Esophagus squamous epithelium (tissue), 4 donors: Measurements from ENCODE around the gene FMNL1.

ENCODE experiments used
- POLR2A ChIP-seq, 4 donors: fragments of 450-650 bp; IDR thresholded peaks; one replicate each; pipeline ENCODE4 v1.6.1; 2017; ENCODE audit warnings: antibody characterized with exemption in 4 of 4, mild to moderate bottlenecking in 4 of 4, moderate library complexity in 3 of 4
- TF ChIP-seq, protein P1 (sequence below), 6 experiments: fragments of 450-650 bp in 4 of 6; fragments of 200-600 bp in 2 of 6; sonication (generic) in 2 of 6; IDR thresholded peaks; one replicate each; pipeline ENCODE4 v1.5.1; 2016 to 2019; ENCODE audit warnings: antibody characterized with exemption in 6 of 6, mild to moderate bottlenecking in 4 of 6, moderate library complexity in 4 of 6

GRCh38 chr17:45243750-45244149 lies 22.1 kb downstream of the FMNL1 start:
- TF ChIP-seq, protein P1, sequence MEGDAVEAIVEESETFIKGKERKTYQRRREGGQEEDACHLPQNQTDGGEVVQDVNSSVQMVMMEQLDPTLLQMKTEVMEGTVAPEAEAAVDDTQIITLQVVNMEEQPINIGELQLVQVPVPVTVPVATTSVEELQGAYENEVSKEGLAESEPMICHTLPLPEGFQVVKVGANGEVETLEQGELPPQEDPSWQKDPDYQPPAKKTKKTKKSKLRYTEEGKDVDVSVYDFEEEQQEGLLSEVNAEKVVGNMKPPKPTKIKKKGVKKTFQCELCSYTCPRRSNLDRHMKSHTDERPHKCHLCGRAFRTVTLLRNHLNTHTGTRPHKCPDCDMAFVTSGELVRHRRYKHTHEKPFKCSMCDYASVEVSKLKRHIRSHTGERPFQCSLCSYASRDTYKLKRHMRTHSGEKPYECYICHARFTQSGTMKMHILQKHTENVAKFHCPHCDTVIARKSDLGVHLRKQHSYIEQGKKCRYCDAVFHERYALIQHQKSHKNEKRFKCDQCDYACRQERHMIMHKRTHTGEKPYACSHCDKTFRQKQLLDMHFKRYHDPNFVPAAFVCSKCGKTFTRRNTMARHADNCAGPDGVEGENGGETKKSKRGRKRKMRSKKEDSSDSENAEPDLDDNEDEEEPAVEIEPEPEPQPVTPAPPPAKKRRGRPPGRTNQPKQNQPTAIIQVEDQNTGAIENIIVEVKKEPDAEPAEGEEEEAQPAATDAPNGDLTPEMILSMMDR (IDR thresholded peaks at IDR 0.05): no peak
- TF ChIP-seq POLR2A (IDR thresholded peaks at IDR 0.05): no peak
